Measurements from ENCODE around the gene INPP5K.
A peak's percentile ranks its signal among the peaks of the same experiment; 100 is the strongest.

INPP5K gene

GRCh38 chr17:1473170-1473569, 43.2 kb downstream of the INPP5K start:
- H3K4me3 ChIP-seq (ENCODE audit: low read depth, low read length), result no peak overlapping the region
- DNase-seq, result no peak
- in situ Hi-C loops (cut with HindIII; ENCODE audit: low pct_ligation_motif_present, low sequenced_read_pairs), result no loop called here
- H3K36me3 ChIP-seq (replicated peaks), result peaks cover 70% of the 10 kb centered on the region
- TF ChIP-seq CTCF (IDR thresholded peaks at IDR 0.05; ENCODE audit: low read depth, low read length, missing control alignments), result peak; percentile 25
- no peaks in the 10 kb centered on the region for H3K27me3 ChIP-seq (replicated peaks)
- H3K27ac ChIP-seq, result no peak overlapping the region

- no peaks in the 10 kb centered on the region for H3K27me3 ChIP-seq (replicated peaks)
- no peak for DNase-seq
- in situ Hi-C loops (cut with HindIII; ENCODE audit: low pct_ligation_motif_present, low sequenced_read_pairs), result no loop called here
- H3K36me3 ChIP-seq (replicated peaks), result peaks cover 65% of the 10 kb centered on the region
- no peak overlapping the region for H3K4me3 ChIP-seq (ENCODE audit: low read depth, low read length)
- no peak overlapping the region for H3K27ac ChIP-seq
- no peak for TF ChIP-seq CTCF (IDR thresholded peaks at IDR 0.05; ENCODE audit: low read depth, low read length, missing control alignments)
These were observed 44.2 kb downstream of the INPP5K start for GRCh38 chr17:1471911-1472821.

- Histone ChIP-seq H3K4me3 (ENCODE audit: low read depth, low read length) (no peak overlapping the region), H3K27me3 (replicated peaks) (no peaks in the 10 kb centered on the region), H3K27ac (no peak overlapping the region), H3K36me3 (replicated peaks) (peaks cover 66% of the 10 kb centered on the region)
- in situ Hi-C loops (cut with HindIII; ENCODE audit: low pct_ligation_motif_present, low sequenced_read_pairs), result no loop called here
- TF ChIP-seq CTCF (IDR thresholded peaks at IDR 0.05; ENCODE audit: low read depth, low read length, missing control alignments), result no peak
- DNase-seq, result no peak
These were observed 44.9 kb downstream of the INPP5K start for GRCh38 chr17:1471490-1471889.

- Histone ChIP-seq H3K36me3 (replicated peaks) (peaks cover 70% of the 10 kb centered on the region), H3K4me3 (ENCODE audit: low read depth, low read length) (no peak overlapping the region), H3K27ac (no peak overlapping the region), H3K27me3 (replicated peaks) (no peaks in the 10 kb centered on the region)
- in situ Hi-C loops (cut with HindIII; ENCODE audit: low pct_ligation_motif_present, low sequenced_read_pairs), result no loop called here
- no peak for TF ChIP-seq CTCF (IDR thresholded peaks at IDR 0.05; ENCODE audit: low read depth, low read length, missing control alignments)
- no peak for DNase-seq
These were observed 45.5 kb downstream of the INPP5K start for GRCh38 chr17:1470755-1471462.

GRCh38 chr17:1470071-1470754, 46.2 kb downstream of the INPP5K start:
- peaks cover 69% of the 10 kb centered on the region for H3K36me3 ChIP-seq (replicated peaks)
- DNase-seq, result no peak
- no peak for TF ChIP-seq CTCF (IDR thresholded peaks at IDR 0.05; ENCODE audit: low read depth, low read length, missing control alignments)
- H3K27me3 ChIP-seq (replicated peaks), result no peaks in the 10 kb centered on the region
- in situ Hi-C loops (cut with HindIII; ENCODE audit: low pct_ligation_motif_present, low sequenced_read_pairs), result no loop called here
- H3K4me3 ChIP-seq (ENCODE audit: low read depth, low read length), result no peak overlapping the region
- H3K27ac ChIP-seq, result no peak overlapping the region
